ENCODE measurements around the gene JARID2.

GRCh38 chr6:15481390-15482291 is 235.8 kb downstream of the JARID2 start:
- TF ChIP-seq, protein P1, sequence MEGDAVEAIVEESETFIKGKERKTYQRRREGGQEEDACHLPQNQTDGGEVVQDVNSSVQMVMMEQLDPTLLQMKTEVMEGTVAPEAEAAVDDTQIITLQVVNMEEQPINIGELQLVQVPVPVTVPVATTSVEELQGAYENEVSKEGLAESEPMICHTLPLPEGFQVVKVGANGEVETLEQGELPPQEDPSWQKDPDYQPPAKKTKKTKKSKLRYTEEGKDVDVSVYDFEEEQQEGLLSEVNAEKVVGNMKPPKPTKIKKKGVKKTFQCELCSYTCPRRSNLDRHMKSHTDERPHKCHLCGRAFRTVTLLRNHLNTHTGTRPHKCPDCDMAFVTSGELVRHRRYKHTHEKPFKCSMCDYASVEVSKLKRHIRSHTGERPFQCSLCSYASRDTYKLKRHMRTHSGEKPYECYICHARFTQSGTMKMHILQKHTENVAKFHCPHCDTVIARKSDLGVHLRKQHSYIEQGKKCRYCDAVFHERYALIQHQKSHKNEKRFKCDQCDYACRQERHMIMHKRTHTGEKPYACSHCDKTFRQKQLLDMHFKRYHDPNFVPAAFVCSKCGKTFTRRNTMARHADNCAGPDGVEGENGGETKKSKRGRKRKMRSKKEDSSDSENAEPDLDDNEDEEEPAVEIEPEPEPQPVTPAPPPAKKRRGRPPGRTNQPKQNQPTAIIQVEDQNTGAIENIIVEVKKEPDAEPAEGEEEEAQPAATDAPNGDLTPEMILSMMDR (IDR thresholded peaks at IDR 0.05; ENCODE audit: insufficient read depth, low read length, poor library complexity, severe bottlenecking), result no peak
- TF ChIP-seq EZH2phosphoT487 (conservative IDR thresholded peaks at IDR 0.05; ENCODE audit: low read length), result no peak

Measured in SU-DHL-6 (cell line).